OCI-M1 (cell line): ENCODE results near the gene KIF20A.
"Not testable (repeated sequence)": the region's sequence is repeated elsewhere in the genome, so short reads cannot be mapped to it uniquely, and the experiment has no call there.

Source experiments
- DNase-seq: peaks from one replicate; lab custom pipeline; 2025; lab: John Stamatoyannopoulos, UW

KIF20A gene

GRCh38 chr5:138186002-138186447 is 7.1 kb downstream of the KIF20A start:
- peak; percentile 95 for DNase-seq

GRCh38 chr5:138188626-138189025 is 9.7 kb downstream of the KIF20A start:
- no peak for DNase-seq

- DNase-seq: no peak
These were observed 13.9 kb downstream of the KIF20A start for GRCh38 chr5:138192826-138193225.

- not testable (repeated sequence) for DNase-seq
These were observed 14.9 kb downstream of the KIF20A start for GRCh38 chr5:138193859-138194258.

GRCh38 chr5:138210985-138211384 is 32.1 kb downstream of the KIF20A start:
- no peak for DNase-seq

GRCh38 chr5:138212828-138213160 is 33.9 kb downstream of the KIF20A start:
- peak; percentile 42 for DNase-seq

- DNase-seq: peak; percentile 98
These were observed 34.5 kb downstream of the KIF20A start, which contains the start of gene CDC23 for GRCh38 chr5:138213161-138214029. CDC23 (minus strand) TSS chr5:138213323; CDS start chr5:138213312, 11 bp downstream.

- DNase-seq: no peak
These were observed 37.9 kb downstream of the KIF20A start for GRCh38 chr5:138216799-138217198.

GRCh38 chr5:138223532-138223931 is 44.6 kb downstream of the KIF20A start:
- DNase-seq: no peak

GRCh38 chr5:138224712-138225111 is 45.8 kb downstream of the KIF20A start:
- no peak for DNase-seq

GRCh38 chr5:138226910-138227309 is 48.0 kb downstream of the KIF20A start:
- peak; percentile 52 for DNase-seq

- DNase-seq: no peak
These were observed 50.5 kb downstream of the KIF20A start for GRCh38 chr5:138229387-138229786.

- no peak for DNase-seq
These were observed 51.3 kb downstream of the KIF20A start for GRCh38 chr5:138230261-138230660.

- peak; percentile 83 for DNase-seq
These were observed 52.2 kb downstream of the KIF20A start for GRCh38 chr5:138230981-138231589.

- peak; percentile 10 for DNase-seq
These were observed 54.4 kb downstream of the KIF20A start for GRCh38 chr5:138233280-138233679.

GRCh38 chr5:138234651-138235050 is 55.7 kb downstream of the KIF20A start:
- no peak for DNase-seq
